DOHH2 (cell line): ENCODE measurements around the gene USP6NL.

Source experiments
- CTCF ChIP-seq: fragments of 200-600 bp; sonication (generic); IDR thresholded peaks from one replicate; pipeline ENCODE4 v1.5.1; 2014; ENCODE audit warnings: antibody characterized with exemption, mild to moderate bottlenecking, low read depth, low read length; ENCODE audit not compliant: poor library complexity, severe bottlenecking
- EZH2phosphoT487 ChIP-seq: fragments of 200-600 bp; sonication (generic); IDR thresholded peaks from 2 replicates; pipeline ENCODE4 v1.6.1; 2017; ENCODE audit warnings: borderline replicate concordance, mild to moderate bottlenecking, antibody characterized with exemption, low read length, moderate library complexity, mixed read lengths

- TF ChIP-seq CTCF (no peak), EZH2phosphoT487 (no peak)
Measured at GRCh38 chr10:11446864-11447263, 164.6 kb downstream of the USP6NL start.
